IPS-18a (cell line): Measurements from ENCODE around the gene ZNF846.
"Not testable (repeated sequence)": the region's sequence is repeated elsewhere in the genome, so short reads cannot be mapped to it uniquely, and the experiment has no call there.

ENCODE experiments used
- H3K27ac ChIP-seq: one replicate; pipeline ENCODE4 v1.5.1; 2013; ENCODE audit warnings: low read length
- H3K27me3 ChIP-seq: one replicate; pipeline ENCODE4 v1.6.1; 2013; ENCODE audit warnings: mild to moderate bottlenecking, low read length; ENCODE audit not compliant: control insufficient read depth, insufficient read depth
- H3K36me3 ChIP-seq: one replicate; pipeline ENCODE4 v1.6.1; 2013; ENCODE audit warnings: low read depth, low read length; ENCODE audit not compliant: control insufficient read depth
- H3K4me1 ChIP-seq: one replicate; pipeline ENCODE4 v1.6.1; 2013; ENCODE audit warnings: low read depth, low read length; ENCODE audit not compliant: control insufficient read depth
- H3K4me3 ChIP-seq: one replicate; pipeline ENCODE4 v1.5.1; 2013; ENCODE audit warnings: low read length
- H3K9ac ChIP-seq: one replicate; pipeline ENCODE4 v1.6.1; 2013; ENCODE audit warnings: mild to moderate bottlenecking, low read length, moderate library complexity
- H3K9me3 ChIP-seq: one replicate; pipeline ENCODE4 v1.6.1; 2013; ENCODE audit warnings: low read depth, low read length; ENCODE audit not compliant: control insufficient read depth

ZNF846 gene

DNA sequence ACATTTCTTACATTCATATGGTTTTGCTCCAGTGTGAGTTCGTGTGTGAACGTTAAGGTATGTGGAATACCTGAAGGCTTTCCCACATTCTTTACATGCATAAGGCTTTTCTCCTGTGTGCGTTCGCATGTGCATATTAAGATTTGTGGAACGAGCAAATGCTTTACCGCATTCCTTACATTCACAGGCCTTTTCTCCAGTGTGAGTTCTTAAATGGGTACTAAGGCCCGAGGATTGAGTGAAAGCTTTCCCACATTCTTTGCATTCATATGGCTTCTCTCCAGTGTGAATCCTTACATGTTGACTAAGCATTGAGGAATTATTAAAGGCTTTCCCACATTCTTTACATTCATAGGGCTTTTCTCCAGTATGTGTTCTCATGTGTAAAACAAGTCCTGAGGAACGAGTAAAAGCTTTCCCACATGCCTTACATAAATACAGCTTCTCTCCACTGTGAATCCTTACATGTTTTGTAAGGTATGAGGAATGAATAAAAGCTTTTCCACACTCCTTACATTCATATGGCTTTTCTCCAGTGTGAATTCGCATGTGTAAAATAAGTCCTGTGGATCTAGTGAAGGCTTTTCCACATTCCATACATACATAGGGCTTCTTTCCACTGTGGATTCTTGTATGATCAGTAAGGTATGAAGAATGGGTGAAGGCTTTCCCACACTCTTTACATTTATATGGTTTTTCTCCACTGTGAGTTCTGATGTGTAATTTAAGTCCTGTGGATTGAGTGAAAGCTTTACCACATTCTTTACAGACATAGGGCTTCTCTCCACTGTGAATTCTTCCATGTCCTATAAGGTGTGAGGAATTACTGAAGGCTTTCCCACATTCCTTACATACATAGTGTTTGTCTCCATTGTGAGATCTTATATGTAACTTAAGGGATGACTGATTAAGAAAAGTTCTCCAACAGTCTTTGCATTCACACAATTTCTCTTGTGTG lies 10.7 kb downstream of the ZNF846 start:
- no peaks in the 10 kb centered on the region for H3K27me3 ChIP-seq
- H3K36me3 ChIP-seq: peaks cover 29% of the 10 kb centered on the region
- H3K4me3 ChIP-seq: no peak overlapping the region
- H3K4me1 ChIP-seq: no peaks in the 10 kb centered on the region
- no peak overlapping the region for H3K9ac ChIP-seq
- H3K27ac ChIP-seq: no peak overlapping the region
- peaks cover 25% of the 10 kb centered on the region for H3K9me3 ChIP-seq

DNA sequence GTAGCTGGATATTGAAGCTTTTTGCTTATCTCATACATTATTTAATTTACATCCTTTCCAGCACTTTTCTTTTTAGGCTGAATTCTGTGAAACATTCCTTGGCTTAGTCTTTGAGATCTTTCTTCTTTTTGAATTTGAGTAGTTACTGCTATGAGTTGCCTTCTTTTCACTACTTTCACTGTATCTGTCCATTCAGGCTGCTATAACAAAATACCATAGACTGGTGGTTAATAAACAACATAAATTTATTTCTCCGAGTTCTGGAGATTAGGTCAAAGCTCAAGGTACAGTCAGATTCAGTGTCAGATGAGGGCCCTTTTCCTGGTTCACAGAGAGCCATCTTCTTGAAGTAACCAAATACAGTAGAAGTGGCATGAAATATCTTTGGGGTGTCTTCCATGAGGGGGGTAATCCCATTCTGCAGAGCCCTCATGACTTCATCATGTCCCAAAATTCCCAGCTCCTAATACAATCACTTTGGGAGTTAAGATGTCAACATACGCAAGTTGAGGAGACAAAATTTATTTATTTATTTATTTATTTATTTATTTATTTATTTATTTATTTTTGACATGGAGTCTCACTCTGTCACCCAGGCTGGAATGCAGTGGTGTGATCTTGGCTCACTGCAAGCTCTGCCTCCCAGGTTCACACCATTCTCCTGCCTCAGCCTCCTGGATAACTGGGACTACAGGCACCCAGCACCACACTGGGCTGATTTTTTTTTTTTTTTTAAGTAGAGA lies 15.7 kb downstream of the ZNF846 start:
- H3K4me1 ChIP-seq: no peaks in the 10 kb centered on the region
- H3K27me3 ChIP-seq: no peaks in the 10 kb centered on the region
- peaks cover 28% of the 10 kb centered on the region for H3K9me3 ChIP-seq
- H3K36me3 ChIP-seq: peaks cover 12% of the 10 kb centered on the region
- H3K27ac ChIP-seq: no peak overlapping the region
- H3K4me3 ChIP-seq: no peak overlapping the region
- H3K9ac ChIP-seq: no peak overlapping the region

DNA sequence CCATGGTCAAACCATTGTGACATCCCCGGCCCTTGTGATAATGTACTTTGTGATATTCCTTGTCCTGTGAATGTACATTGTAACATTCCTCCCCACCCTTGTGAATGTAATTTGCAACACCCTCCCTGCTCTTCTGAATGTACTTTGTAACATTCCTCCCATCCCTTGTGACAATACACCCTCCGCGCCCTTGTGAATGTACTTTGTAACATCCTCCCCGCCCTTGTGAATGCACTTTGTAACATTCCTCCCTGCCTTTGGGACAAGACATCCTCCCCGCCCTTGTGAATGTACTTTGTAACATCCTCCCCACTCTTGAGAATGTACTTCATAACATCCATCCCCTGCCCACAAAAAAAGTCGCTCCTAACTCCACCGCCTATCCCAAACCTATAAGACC lies 17.1 kb downstream of the ZNF846 start:
- Histone ChIP-seq H3K4me1 (no peaks in the 10 kb centered on the region), H3K27me3 (no peaks in the 10 kb centered on the region), H3K9ac (no peak overlapping the region), H3K36me3 (peaks cover under 1% of the 10 kb centered on the region), H3K9me3 (peaks cover 14% of the 10 kb centered on the region), H3K4me3 (no peak overlapping the region), H3K27ac (no peak overlapping the region)

DNA sequence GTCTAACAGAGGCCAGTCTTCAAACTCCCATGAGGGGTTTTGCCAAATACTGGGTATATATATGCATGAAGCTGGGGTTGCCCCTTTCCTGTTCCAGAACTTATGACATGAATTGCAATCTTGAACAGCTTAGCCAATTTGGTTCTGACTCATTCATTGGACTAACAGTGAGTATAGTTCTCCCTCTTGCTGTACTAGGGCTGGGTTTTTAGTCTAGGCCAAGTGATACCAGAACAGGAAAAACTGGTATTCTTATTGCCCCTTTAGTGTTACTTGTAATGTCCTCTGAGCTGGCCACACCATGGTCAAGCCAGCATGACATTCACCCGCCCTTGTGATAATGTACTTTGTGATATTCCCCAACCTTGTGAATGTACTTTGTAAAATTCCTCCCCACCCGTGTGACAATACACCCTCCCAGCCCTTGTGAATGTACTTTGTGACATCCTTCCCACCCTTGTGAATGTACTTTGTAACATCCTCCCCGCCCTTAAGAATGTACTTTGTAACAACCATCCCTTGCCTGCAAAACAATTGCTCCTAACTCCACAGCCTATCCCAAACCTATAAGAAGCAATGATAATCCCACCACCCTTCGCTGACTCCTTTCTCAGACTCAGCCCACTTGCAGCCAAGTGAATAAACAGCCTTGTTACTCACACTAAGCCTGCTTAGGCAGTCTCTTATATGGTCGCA lies 26.9 kb downstream of the ZNF846 start:
- Histone ChIP-seq H3K9ac (no peak overlapping the region), H3K4me1 (no peaks in the 10 kb centered on the region), H3K27me3 (no peaks in the 10 kb centered on the region), H3K4me3 (no peak overlapping the region), H3K9me3 (no peaks in the 10 kb centered on the region), H3K36me3 (no peaks in the 10 kb centered on the region), H3K27ac (no peak overlapping the region)

DNA sequence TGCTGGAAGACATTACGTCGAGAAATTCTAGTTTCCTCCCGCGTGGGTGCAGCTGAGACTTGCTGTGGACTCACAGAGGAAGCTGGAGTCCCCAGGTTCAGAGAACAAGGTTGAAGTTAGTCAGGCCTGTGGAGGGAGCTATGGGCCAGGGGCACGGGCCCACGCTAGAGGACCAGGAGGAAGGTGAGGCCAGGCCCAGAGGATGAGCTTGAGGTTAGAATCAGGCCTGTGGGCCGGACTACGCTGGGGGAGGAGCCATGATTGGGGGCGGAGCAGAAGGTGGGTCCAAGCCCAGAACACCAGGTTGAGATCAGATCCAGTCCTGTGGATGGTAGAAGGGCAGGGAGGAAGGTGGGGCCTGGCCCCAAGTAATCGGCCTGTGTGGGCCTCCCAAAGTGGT lies 32.6 kb downstream of the ZNF846 start:
- Histone ChIP-seq H3K4me3 (no peak overlapping the region), H3K9me3 (no peaks in the 10 kb centered on the region), H3K4me1 (no peaks in the 10 kb centered on the region), H3K36me3 (no peaks in the 10 kb centered on the region), H3K27ac (no peak overlapping the region), H3K27me3 (no peaks in the 10 kb centered on the region), H3K9ac (no peak overlapping the region)

DNA sequence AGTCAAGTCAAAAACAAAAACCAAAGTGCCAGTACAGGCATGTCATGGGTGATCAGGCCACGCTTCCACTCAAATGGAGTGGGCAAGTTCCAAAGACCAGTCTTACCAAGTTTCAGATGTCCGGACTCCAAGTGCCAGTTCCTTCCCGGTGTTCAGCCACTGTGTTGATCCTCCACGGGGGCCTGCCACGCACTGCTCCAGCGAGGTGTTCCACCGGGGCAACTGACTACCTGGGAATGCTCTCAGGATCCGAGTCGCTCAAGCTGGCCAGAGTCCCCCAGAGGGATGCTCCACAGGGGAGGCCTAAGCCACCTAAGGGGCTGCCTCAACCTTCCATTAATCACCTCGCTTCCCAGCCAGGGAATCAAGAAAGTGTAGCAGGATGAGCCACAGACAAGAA lies 38.5 kb downstream of the ZNF846 start:
- not testable (repeated sequence) for H3K9me3 ChIP-seq, H3K4me3 ChIP-seq, H3K36me3 ChIP-seq, H3K27ac ChIP-seq, H3K27me3 ChIP-seq, H3K9ac ChIP-seq, H3K4me1 ChIP-seq

DNA sequence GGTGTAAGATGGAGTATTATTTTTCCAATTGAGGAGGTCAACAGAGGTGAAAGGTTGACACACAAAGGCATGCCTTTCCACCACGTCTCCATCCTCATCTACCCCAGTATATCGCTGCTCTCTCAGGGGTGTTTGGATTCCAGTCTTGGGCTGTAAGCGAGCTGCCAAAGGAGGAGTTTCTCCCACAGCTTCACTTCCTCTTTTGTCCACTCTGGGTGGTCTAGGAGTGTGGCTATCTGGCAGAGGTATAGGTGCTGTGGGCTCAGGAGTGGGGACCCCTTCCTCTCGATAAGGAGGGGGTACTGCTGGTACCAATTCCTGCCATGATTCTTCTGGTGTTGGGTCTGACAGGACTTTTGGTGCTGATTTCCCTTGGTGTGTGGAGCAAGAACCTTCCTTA lies 39.4 kb downstream of the ZNF846 start:
- no peaks in the 10 kb centered on the region for H3K9me3 ChIP-seq
- no peak overlapping the region for H3K27ac ChIP-seq
- H3K27me3 ChIP-seq: no peaks in the 10 kb centered on the region
- H3K9ac ChIP-seq: no peak overlapping the region
- H3K4me3 ChIP-seq: no peak overlapping the region
- no peaks in the 10 kb centered on the region for H3K36me3 ChIP-seq
- H3K4me1 ChIP-seq: no peaks in the 10 kb centered on the region

DNA sequence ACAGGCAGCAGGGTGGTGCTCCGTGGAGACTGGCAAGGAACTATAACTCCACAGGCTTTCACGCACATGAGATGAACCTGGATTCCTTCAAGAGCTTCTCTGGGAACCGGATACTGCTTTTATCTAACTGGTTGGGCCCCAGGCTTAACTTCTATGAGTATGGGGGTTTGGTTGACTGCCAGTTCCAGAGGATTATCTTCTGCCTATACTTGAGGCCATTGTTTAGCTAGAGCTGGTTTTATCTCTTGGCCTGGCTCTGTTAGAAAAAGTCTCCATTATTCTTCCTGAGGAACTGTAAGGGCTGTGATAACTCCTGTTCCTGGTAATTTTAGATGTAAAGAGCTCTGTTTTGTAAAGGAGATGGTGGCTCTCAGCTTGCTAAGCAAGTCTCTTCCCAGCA lies 40.9 kb downstream of the ZNF846 start:
- Histone ChIP-seq H3K9me3 (no peaks in the 10 kb centered on the region), H3K4me3 (no peak overlapping the region)

DNA sequence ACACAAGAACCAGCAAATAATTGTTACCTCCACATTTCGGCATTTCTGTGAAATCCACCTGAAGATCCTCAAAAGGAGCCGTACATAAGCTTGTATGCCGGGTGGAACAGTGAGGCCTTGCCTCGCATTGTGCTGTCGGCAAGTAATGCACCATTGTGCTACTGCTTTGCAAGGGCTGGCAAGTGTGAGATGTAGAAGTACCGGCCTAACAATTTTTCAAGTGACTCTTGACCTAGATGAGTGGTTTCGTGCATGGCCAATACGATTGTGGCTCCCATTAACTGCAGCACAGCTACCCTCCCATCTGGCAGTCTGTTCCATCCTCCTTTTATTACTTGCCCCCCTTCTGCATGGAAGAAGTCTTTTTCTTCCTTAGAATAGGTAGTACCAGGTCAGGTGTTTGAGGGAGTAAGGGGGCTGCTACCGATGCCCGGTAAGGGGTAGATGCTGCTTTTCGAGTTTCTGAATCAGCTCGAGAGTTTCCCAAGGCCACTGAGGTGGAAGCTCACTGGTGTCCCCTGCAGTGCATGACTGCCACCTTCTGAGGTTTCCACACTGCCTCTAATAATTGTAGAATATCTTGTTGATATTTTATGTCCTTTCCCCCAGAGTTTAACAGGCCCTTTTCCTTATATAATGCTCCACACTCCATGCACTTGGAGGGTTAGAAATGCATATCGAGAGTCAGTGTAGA lies 42.9 kb downstream of the ZNF846 start:
- not testable (repeated sequence) for H3K27ac ChIP-seq, H3K4me1 ChIP-seq, H3K27me3 ChIP-seq, H3K9me3 ChIP-seq, H3K4me3 ChIP-seq, H3K9ac ChIP-seq, H3K36me3 ChIP-seq

More for the DNA sequence above, 40.9 kb downstream of the ZNF846 start:
- Histone ChIP-seq H3K36me3 (no peaks in the 10 kb centered on the region), H3K27me3 (no peaks in the 10 kb centered on the region), H3K4me1 (no peaks in the 10 kb centered on the region), H3K9ac (no peak overlapping the region), H3K27ac (no peak overlapping the region)

DNA sequence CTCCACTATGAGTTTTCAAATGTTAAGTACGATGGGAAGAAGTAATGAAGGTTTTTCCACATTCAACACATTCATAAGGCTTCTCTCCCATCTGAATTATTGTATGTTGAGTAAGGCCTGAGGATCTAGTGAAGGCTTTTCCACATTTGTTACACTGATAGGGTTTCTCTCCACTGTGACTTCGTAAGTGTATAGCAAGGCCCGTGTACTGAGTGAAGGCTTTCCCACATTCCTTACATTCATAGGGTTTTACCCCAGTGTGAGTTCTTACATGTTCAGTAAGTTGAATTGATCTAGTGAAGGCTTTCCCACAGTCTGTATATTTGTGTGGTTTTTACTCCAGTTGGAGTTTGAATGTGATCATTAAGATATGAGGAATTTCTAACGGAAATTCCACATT lies 44.4 kb downstream of the ZNF846 start:
- Histone ChIP-seq H3K27me3 (no peaks in the 10 kb centered on the region), H3K4me1 (peaks cover 10% of the 10 kb centered on the region), H3K4me3 (no peak overlapping the region), H3K9ac (no peak overlapping the region), H3K36me3 (no peaks in the 10 kb centered on the region), H3K9me3 (no peaks in the 10 kb centered on the region), H3K27ac (no peak overlapping the region)

DNA sequence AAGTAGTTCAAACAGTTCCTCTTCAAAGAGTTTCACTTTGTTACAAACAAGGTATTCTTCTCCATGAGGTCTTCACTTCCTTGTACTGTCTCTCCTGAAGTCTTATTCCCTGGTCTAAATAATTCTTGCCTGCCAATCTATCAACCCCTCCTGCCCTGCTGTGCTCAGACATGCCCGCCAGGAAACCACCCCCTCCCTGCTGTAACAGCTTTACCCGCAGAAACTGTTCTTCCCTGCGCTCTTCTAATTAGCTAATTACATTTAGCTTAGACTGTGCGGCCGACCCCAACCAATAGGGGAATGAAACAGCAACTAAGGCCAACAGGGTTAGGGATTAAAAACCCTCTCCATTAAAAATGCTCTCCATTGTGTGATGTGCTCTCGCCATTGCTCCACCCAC lies 46.7 kb downstream of the ZNF846 start:
- Histone ChIP-seq H3K36me3 (no peaks in the 10 kb centered on the region), H3K4me3 (no peak overlapping the region), H3K4me1 (peaks cover 10% of the 10 kb centered on the region), H3K9ac (no peak overlapping the region), H3K9me3 (no peaks in the 10 kb centered on the region), H3K27ac (no peak overlapping the region), H3K27me3 (no peaks in the 10 kb centered on the region)
